Transverse colon (tissue), 4 donors: ENCODE results near the gene GCLC.

Source experiments
- EP300 ChIP-seq: sonication (generic); formaldehyde crosslinking; IDR thresholded peaks from one replicate; pipeline ENCODE4 v1.6.1; 2017; ENCODE audit warnings: antibody characterized with exemption, low read depth
- POLR2A ChIP-seq: fragments of 450-650 bp; IDR thresholded peaks from one replicate; pipeline ENCODE4 v1.6.1; 2016; ENCODE audit warnings: antibody characterized with exemption, mild to moderate bottlenecking, moderate library complexity
- POLR2AphosphoS5 ChIP-seq, 3 donors: sonication (generic); formaldehyde crosslinking; IDR thresholded peaks; one replicate each; pipeline ENCODE4 v1.6.1; 2016; ENCODE audit warnings: antibody characterized with exemption in 3 of 3
- TF ChIP-seq, protein P1 (sequence below), 5 experiments: fragments of 200-600 bp in 3 of 5; fragments of 450-650 bp in 2 of 5; sonication (generic) in 3 of 5; IDR thresholded peaks; 1 replicate in 2 of 5; 2 replicates in 3 of 5; pipeline ENCODE4 v1.5.1; 2016 to 2017; ENCODE audit warnings: antibody characterized with exemption in 5 of 5, inconsistent platforms in 3 of 5, mild to moderate bottlenecking in 2 of 5, moderate library complexity in 1 of 5

DNA sequence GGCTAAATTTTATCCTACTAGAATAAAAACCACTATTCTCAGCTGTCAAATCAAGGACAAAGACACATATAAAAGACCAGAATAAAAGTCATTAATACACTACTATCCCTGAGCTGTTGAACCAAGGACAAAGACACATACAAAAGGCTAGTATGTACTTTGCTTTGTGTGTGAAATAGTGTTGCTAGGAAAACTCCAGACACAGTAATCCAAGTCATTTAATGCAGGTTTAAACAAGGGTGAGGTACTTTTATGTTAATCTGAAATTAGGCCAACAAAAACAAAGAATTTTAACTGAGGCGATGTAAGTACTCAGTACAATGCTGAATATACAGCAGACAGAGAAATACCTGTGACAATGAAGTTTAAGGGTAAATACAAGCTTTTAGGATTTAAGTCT, 18.9 kb downstream of the GCLC start:
- TF ChIP-seq, protein P1, sequence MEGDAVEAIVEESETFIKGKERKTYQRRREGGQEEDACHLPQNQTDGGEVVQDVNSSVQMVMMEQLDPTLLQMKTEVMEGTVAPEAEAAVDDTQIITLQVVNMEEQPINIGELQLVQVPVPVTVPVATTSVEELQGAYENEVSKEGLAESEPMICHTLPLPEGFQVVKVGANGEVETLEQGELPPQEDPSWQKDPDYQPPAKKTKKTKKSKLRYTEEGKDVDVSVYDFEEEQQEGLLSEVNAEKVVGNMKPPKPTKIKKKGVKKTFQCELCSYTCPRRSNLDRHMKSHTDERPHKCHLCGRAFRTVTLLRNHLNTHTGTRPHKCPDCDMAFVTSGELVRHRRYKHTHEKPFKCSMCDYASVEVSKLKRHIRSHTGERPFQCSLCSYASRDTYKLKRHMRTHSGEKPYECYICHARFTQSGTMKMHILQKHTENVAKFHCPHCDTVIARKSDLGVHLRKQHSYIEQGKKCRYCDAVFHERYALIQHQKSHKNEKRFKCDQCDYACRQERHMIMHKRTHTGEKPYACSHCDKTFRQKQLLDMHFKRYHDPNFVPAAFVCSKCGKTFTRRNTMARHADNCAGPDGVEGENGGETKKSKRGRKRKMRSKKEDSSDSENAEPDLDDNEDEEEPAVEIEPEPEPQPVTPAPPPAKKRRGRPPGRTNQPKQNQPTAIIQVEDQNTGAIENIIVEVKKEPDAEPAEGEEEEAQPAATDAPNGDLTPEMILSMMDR (IDR thresholded peaks at IDR 0.05) = no peak
- TF ChIP-seq POLR2AphosphoS5 (IDR thresholded peaks at IDR 0.05) = no peak
- no peak for TF ChIP-seq POLR2A
- TF ChIP-seq EP300 = no peak
